Esophagus squamous epithelium (tissue), 4 donors: ENCODE measurements around the gene SPRR2D.

Experiments
- POLR2A ChIP-seq, 4 donors: fragments of 450-650 bp; IDR thresholded peaks; one replicate each; pipeline ENCODE4 v1.6.1; 2017; ENCODE audit warnings: antibody characterized with exemption in 4 of 4, mild to moderate bottlenecking in 4 of 4, moderate library complexity in 3 of 4
- TF ChIP-seq, protein P1 (sequence below), 6 experiments: fragments of 450-650 bp in 4 of 6; fragments of 200-600 bp in 2 of 6; sonication (generic) in 2 of 6; IDR thresholded peaks; one replicate each; pipeline ENCODE4 v1.5.1; 2016 to 2019; ENCODE audit warnings: antibody characterized with exemption in 6 of 6, mild to moderate bottlenecking in 4 of 6, moderate library complexity in 4 of 6

GRCh38 chr1:152999818-153000217 is 41.1 kb downstream of the SPRR2D start:
- no peak for TF ChIP-seq POLR2A (IDR thresholded peaks at IDR 0.05)
- TF ChIP-seq, protein P1, sequence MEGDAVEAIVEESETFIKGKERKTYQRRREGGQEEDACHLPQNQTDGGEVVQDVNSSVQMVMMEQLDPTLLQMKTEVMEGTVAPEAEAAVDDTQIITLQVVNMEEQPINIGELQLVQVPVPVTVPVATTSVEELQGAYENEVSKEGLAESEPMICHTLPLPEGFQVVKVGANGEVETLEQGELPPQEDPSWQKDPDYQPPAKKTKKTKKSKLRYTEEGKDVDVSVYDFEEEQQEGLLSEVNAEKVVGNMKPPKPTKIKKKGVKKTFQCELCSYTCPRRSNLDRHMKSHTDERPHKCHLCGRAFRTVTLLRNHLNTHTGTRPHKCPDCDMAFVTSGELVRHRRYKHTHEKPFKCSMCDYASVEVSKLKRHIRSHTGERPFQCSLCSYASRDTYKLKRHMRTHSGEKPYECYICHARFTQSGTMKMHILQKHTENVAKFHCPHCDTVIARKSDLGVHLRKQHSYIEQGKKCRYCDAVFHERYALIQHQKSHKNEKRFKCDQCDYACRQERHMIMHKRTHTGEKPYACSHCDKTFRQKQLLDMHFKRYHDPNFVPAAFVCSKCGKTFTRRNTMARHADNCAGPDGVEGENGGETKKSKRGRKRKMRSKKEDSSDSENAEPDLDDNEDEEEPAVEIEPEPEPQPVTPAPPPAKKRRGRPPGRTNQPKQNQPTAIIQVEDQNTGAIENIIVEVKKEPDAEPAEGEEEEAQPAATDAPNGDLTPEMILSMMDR (IDR thresholded peaks at IDR 0.05) = no peak
